Suprapubic skin (tissue), 3 donors: ENCODE results near the gene CFAP74.

Experiments used
- CTCF ChIP-seq, 2 donors: fragments of 200-600 bp in 1 of 2; fragments of 450-650 bp in 1 of 2; sonication (generic) in 1 of 2; IDR thresholded peaks; one replicate each; pipeline ENCODE4 v1.5.1; 2016 to 2019; ENCODE audit warnings: antibody characterized with exemption in 2 of 2, mild to moderate bottlenecking in 1 of 2, moderate library complexity in 1 of 2
- POLR2AphosphoS5 ChIP-seq, 3 donors: sonication (generic); formaldehyde crosslinking; IDR thresholded peaks; one replicate each; pipeline ENCODE4 v1.6.1; 2017; ENCODE audit warnings: antibody characterized with exemption in 3 of 3

- no peak for TF ChIP-seq CTCF (IDR thresholded peaks at IDR 0.05)
- TF ChIP-seq POLR2AphosphoS5 (IDR thresholded peaks at IDR 0.05), result no peak
Observed at GRCh38 chr1:1997576-1997975, 6.0 kb downstream of the CFAP74 start.
